Subcutaneous preadipocyte (primary cell): Measurements from ENCODE around the gene GNG5. TPM values are rescaled to one million over a fixed set of nuclear protein-coding genes. Genes with fewer than 3 reads are reported as not detected.

ENCODE experiments used
- total RNA-seq: library from RNA; depleted of rRNA; stranded (reverse); fragments of >200 nt; gene quantifications from 2 replicates; pipeline ENCODE4 v1.2.3, GENCODE V29; 2012

The GNG5 gene
- 22.9 and 26.8 TPM in 2 replicates for total RNA-seq

GRCh38 chr1:84506002-84506728, at the start of gene GNG5, which contains the start of gene SPATA1:
GNG5 (minus strand) TSS chr1:84506581; CDS start chr1:84506091, 490 bp downstream.
SPATA1 (plus strand) TSS chr1:84506386; CDS start chr1:84516360, 9,974 bp downstream.

GRCh38 chr1:84478876-84479868, 27.2 kb downstream of the GNG5 start, which contains the start of gene RPF1:
RPF1 (plus strand) TSS chr1:84479266; CDS start chr1:84479282, 16 bp downstream.

Other genes with a start within 250 kb of the GNG5 start
- gene SAMD13, start 204.9 kb downstream of the GNG5 start, total RNA-seq, result 0.73 and 1.4 TPM in 2 replicates
- gene DNASE2B, start 108.1 kb downstream of the GNG5 start, total RNA-seq, result not detected in 2 replicates
- 26.5 and 37.7 TPM in 2 replicates for gene RPF1, start 27.3 kb downstream of the GNG5 start, total RNA-seq
- 0.59 and 1.8 TPM in 2 replicates for gene SPATA1, start 195 bp downstream of the GNG5 start, total RNA-seq
- gene CTBS, start 67.9 kb upstream of the GNG5 start, total RNA-seq, result 8.1 and 8.8 TPM in 2 replicates
- 9.6 and 13.3 TPM in 2 replicates for gene SSX2IP, start 183.9 kb upstream of the GNG5 start, total RNA-seq